ENCODE measurements around the gene DUSP2. TPM values are rescaled to one million over a fixed set of nuclear protein-coding genes. Genes with fewer than 3 reads are reported as not detected.
A peak's percentile ranks its signal among the peaks of the same experiment; 100 is the strongest.

Gene DUSP2
- total RNA-seq, 1 donor = 3.3 TPM

GRCh38 chr2:96144481-96145035 lies 682 bp downstream of the DUSP2 start:
- Histone ChIP-seq H3K4me1 (ENCODE audit: insufficient read depth, low read length) (peaks cover 34% of the 10 kb centered on the region), H4K20me1 (ENCODE audit: insufficient read depth, low read length) (peaks cover 3% of the 10 kb centered on the region), H3K36me3 (ENCODE audit: insufficient read depth, low read length) (no peaks in the 10 kb centered on the region), H3K27me3 (ENCODE audit: insufficient read depth, low read length) (no peaks in the 10 kb centered on the region), H2AFZ (ENCODE audit: low read length) (peak overlapping the region; percentile 76), H3K79me2 (ENCODE audit: insufficient read depth, low read length) (peaks cover 5% of the 10 kb centered on the region), H3K4me3 (ENCODE audit: insufficient read depth, low read length) (peak overlapping the region; percentile 76), H3K4me2 (ENCODE audit: insufficient read depth, low read length) (peak overlapping the region; percentile 80), H3K9me3 (ENCODE audit: low read depth, low read length) (no peaks in the 10 kb centered on the region), H3K27ac (ENCODE audit: low read depth, low read length) (no peak overlapping the region)
- no peak for DNase-seq (ENCODE audit: insufficient read length, low spot score, missing footprints)
- no peak for TF ChIP-seq CTCF (IDR thresholded peaks at IDR 0.05; ENCODE audit: extremely low read depth, low read depth, low read length)

GRCh38 chr2:96143848-96144480 lies 1.3 kb downstream of the DUSP2 start:
- peak; percentile 91 for DNase-seq (ENCODE audit: insufficient read length, low spot score, missing footprints)
- H4K20me1 ChIP-seq (ENCODE audit: insufficient read depth, low read length) = peaks cover 3% of the 10 kb centered on the region
- no peaks in the 10 kb centered on the region for H3K27me3 ChIP-seq (ENCODE audit: insufficient read depth, low read length)
- H3K36me3 ChIP-seq (ENCODE audit: insufficient read depth, low read length) = no peaks in the 10 kb centered on the region
- peaks cover 5% of the 10 kb centered on the region for H3K79me2 ChIP-seq (ENCODE audit: insufficient read depth, low read length)
- peak overlapping the region; percentile 80 for H3K4me2 ChIP-seq (ENCODE audit: insufficient read depth, low read length)
- TF ChIP-seq CTCF (IDR thresholded peaks at IDR 0.05; ENCODE audit: extremely low read depth, low read depth, low read length) = no peak
- no peak overlapping the region for H3K27ac ChIP-seq (ENCODE audit: low read depth, low read length)
- H3K4me3 ChIP-seq (ENCODE audit: insufficient read depth, low read length) = peak overlapping the region; percentile 76
- H3K9me3 ChIP-seq (ENCODE audit: low read depth, low read length) = no peaks in the 10 kb centered on the region
- no peak overlapping the region for H2AFZ ChIP-seq (ENCODE audit: low read length)
- H3K4me1 ChIP-seq (ENCODE audit: insufficient read depth, low read length) = peaks cover 34% of the 10 kb centered on the region

- Histone ChIP-seq H3K4me1 (ENCODE audit: insufficient read depth, low read length) (peaks cover 29% of the 10 kb centered on the region), H4K20me1 (ENCODE audit: insufficient read depth, low read length) (peaks cover 3% of the 10 kb centered on the region), H3K36me3 (ENCODE audit: insufficient read depth, low read length) (no peaks in the 10 kb centered on the region), H3K4me3 (ENCODE audit: insufficient read depth, low read length) (peak overlapping the region; percentile 76), H3K4me2 (ENCODE audit: insufficient read depth, low read length) (peak overlapping the region; percentile 80), H3K9me3 (ENCODE audit: low read depth, low read length) (no peaks in the 10 kb centered on the region), H2AFZ (ENCODE audit: low read length) (no peak overlapping the region), H3K79me2 (ENCODE audit: insufficient read depth, low read length) (peaks cover 5% of the 10 kb centered on the region), H3K27ac (ENCODE audit: low read depth, low read length) (no peak overlapping the region), H3K27me3 (ENCODE audit: insufficient read depth, low read length) (no peaks in the 10 kb centered on the region)
- no peak for TF ChIP-seq CTCF (IDR thresholded peaks at IDR 0.05; ENCODE audit: extremely low read depth, low read depth, low read length)
- DNase-seq (ENCODE audit: insufficient read length, low spot score, missing footprints) = peak; percentile 77
Observed at GRCh38 chr2:96143231-96143847, 1.9 kb downstream of the DUSP2 start.

All from osteoblast (primary cell).